Caco-2 (cell line): ENCODE results near the gene ANKRD52. TPM values are rescaled to one million over a fixed set of nuclear protein-coding genes. Genes with fewer than 3 reads are reported as not detected.

Source experiments
- BruUV-seq: library from RNA; stranded (reverse); fragments of 400-500 nt; replicated peaks from 2 replicates; lab custom pipeline; 2021; lab: Mats Ljungman, UMichigan
- CTCF ChIA-PET: fragments of 300-600 bp; sonication (Branson Sonifier 250); formaldehyde crosslinking; loops from one replicate; lab custom pipeline; 2022; ENCODE audit warnings: antibody characterized with exemption; lab: Charles Lee
- POLR2A ChIA-PET: fragments of 300-600 bp; sonication (Branson Sonifier 250); formaldehyde crosslinking; loops from one replicate; lab custom pipeline; 2022; ENCODE audit warnings: antibody characterized with exemption; lab: Charles Lee
- DNase-seq, 2 experiments: peaks; one replicate each; pipeline versions ENCODE4 v3.0.0 to v3.0.0-alpha.2; 2020 to 2022
- H3K27me3 ChIP-seq: replicated peaks from 2 replicates; pipeline ENCODE4 v1.6.0; 2011; ENCODE audit warnings: low read length; ENCODE audit not compliant: control insufficient read depth, insufficient read depth
- H3K36me3 ChIP-seq: 2 replicates; pipeline ENCODE4 v1.5.1; 2011; ENCODE audit warnings: low read length; ENCODE audit not compliant: control insufficient read depth, insufficient read depth
- H3K4me1 ChIP-seq: fragments of 250-450 bp; sonication (Bioruptor Pico); 2 replicates; pipeline ENCODE4 v1.5.1; 2020; ENCODE audit warnings: mild to moderate bottlenecking
- H3K4me3 ChIP-seq: 2 replicates; pipeline ENCODE4 v1.5.1; 2011; ENCODE audit warnings: low read depth, mild to moderate bottlenecking, control low read depth, low read length
- H3K9me3 ChIP-seq: fragments of 250-450 bp; sonication (Bioruptor Pico); 2 replicates; pipeline ENCODE4 v1.5.1; 2020; ENCODE audit warnings: mild to moderate bottlenecking, moderate library complexity
- H3K27ac Mint-ChIP-seq: one replicate; pipeline ENCODE4 v1.8.0; 2022; ENCODE audit warnings: mixed read lengths; ENCODE audit not compliant: unreplicated experiment
- H3K27me3 Mint-ChIP-seq: one replicate; pipeline ENCODE4 v1.8.0; 2022; ENCODE audit warnings: mixed read lengths; ENCODE audit not compliant: insufficient read depth, unreplicated experiment
- H3K36me3 Mint-ChIP-seq: one replicate; pipeline ENCODE4 v1.8.0; 2022; ENCODE audit warnings: mild to moderate bottlenecking, mixed read lengths; ENCODE audit not compliant: insufficient read depth, unreplicated experiment
- H3K4me1 Mint-ChIP-seq: one replicate; pipeline ENCODE4 v1.8.0; 2022; ENCODE audit warnings: low read depth, mixed read lengths; ENCODE audit not compliant: unreplicated experiment
- H3K4me3 Mint-ChIP-seq: one replicate; pipeline ENCODE4 v1.8.0; 2022; ENCODE audit warnings: mild to moderate bottlenecking, moderate library complexity, mixed read lengths; ENCODE audit not compliant: unreplicated experiment
- H3K9me3 Mint-ChIP-seq: one replicate; pipeline ENCODE4 v1.8.0; 2022; ENCODE audit warnings: mixed read lengths; ENCODE audit not compliant: unreplicated experiment
- CTCF ChIP-seq, 2 experiments: fragments of 200-600 bp in 1 of 2; IDR thresholded peaks; 1 replicate in 1 of 2; 2 replicates in 1 of 2; pipeline versions ENCODE4 v1.5.1 to v1.8.0; 2011 to 2022; ENCODE audit warnings: antibody characterized with exemption in 1 of 2, control low read depth in 1 of 2, inconsistent platforms in 1 of 2, low read depth in 1 of 2, low read length in 1 of 2, mild to moderate bottlenecking in 1 of 2, moderate library complexity in 1 of 2; ENCODE audit not compliant: insufficient read depth in 1 of 2, severe bottlenecking in 1 of 2, unreplicated experiment in 1 of 2
- intact Hi-C: fragments of 100-400 bp; cut with micrococcal nuclease; formaldehyde crosslinking; loops from one replicate; pipeline ENCODE4 v1.10.0; 2022; ENCODE audit not compliant: unreplicated experiment
- total RNA-seq: library from RNA; stranded (reverse); gene quantifications from 2 replicates; pipeline ENCODE4 v1.2.3, GENCODE V29; 2022

The ANKRD52 gene
- total RNA-seq, 1 experiment from 2014 or later = 34.6 TPM

GRCh38 chr12:56257071-56257470, 1.1 kb downstream of the ANKRD52 start:
- TF ChIP-seq CTCF (IDR thresholded peaks at IDR 0.05; ENCODE audit: insufficient read depth in 1 of 2, low read depth in 1 of 2, low read length in 1 of 2, severe bottlenecking in 1 of 2, unreplicated experiment in 1 of 2) = no peak
- Mint-ChIP-seq H3K27me3 (no peaks in the 10 kb centered on the region), H3K9me3 (peaks cover 6% of the 10 kb centered on the region), H3K27ac (no peak overlapping the region), H3K4me1 (peaks cover 27% of the 10 kb centered on the region), H3K36me3 (peaks cover 47% of the 10 kb centered on the region), H3K4me3 (peak overlapping the region; percentile 74)
- ChIA-PET POLR2A (interaction anchor here (0.6 to 1.6 kb wide), 2 partner anchors 17 to 129 kb away, joined by 3 to 6 read pairs; no protein-coding TSS in a partner anchor), CTCF (interaction anchor here (2.9 kb wide), 1 partner anchor 36 kb away, joined by 20 read pairs; the partner anchor contains the start of gene RNF41)
- no peaks in the 10 kb centered on the region for H3K27me3 ChIP-seq
- intact Hi-C loops = loop anchor here (2.0 to 5.0 kb wide), 2 partner anchors 26 to 35 kb away; partner anchors contain the start of genes NABP2, RNF41 and SLC39A5
- H3K36me3 ChIP-seq = peaks cover 5% of the 10 kb centered on the region
- BruUV-seq = no TSS peak
- peaks cover 32% of the 10 kb centered on the region for H3K4me1 ChIP-seq
- no peak for DNase-seq
- H3K9me3 ChIP-seq = no peaks in the 10 kb centered on the region
- peak overlapping the region; percentile 72; the same call in 1 of the 2 replicates for H3K4me3 ChIP-seq

GRCh38 chr12:56256326-56256960, 1.7 kb downstream of the ANKRD52 start:
- Mint-ChIP-seq H3K27ac (no peak overlapping the region), H3K4me3 (peak overlapping the region; percentile 74)

More at GRCh38 chr12:56256326-56256960, 1.7 kb downstream of the ANKRD52 start:
- no peaks in the 10 kb centered on the region for H3K9me3 ChIP-seq
- peaks cover 25% of the 10 kb centered on the region for H3K4me1 ChIP-seq
- peaks cover 5% of the 10 kb centered on the region for H3K36me3 ChIP-seq
- TF ChIP-seq CTCF (IDR thresholded peaks at IDR 0.05; ENCODE audit: insufficient read depth in 1 of 2, low read depth in 1 of 2, low read length in 1 of 2, severe bottlenecking in 1 of 2, unreplicated experiment in 1 of 2) = peak in 1 of 2 experiments; percentile 9
- Mint-ChIP-seq H3K4me1 (peaks cover 20% of the 10 kb centered on the region), H3K36me3 (peaks cover 47% of the 10 kb centered on the region), H3K9me3 (no peaks in the 10 kb centered on the region), H3K27me3 (no peaks in the 10 kb centered on the region)
- ChIA-PET POLR2A (no interaction called here), CTCF (interaction anchor here (2.9 kb wide), 1 partner anchor 35 kb away, joined by 20 read pairs; the partner anchor contains the start of gene RNF41)
- H3K4me3 ChIP-seq = no peak overlapping the region
- BruUV-seq = TSS peak; percentile 23
- H3K27me3 ChIP-seq = no peaks in the 10 kb centered on the region
- DNase-seq = no peak
- intact Hi-C loops = loop anchor here (2.0 to 5.0 kb wide), 2 partner anchors 26 to 34 kb away; partner anchors contain the start of genes NABP2, RNF41 and SLC39A5
